Smooth muscle cell (in vitro differentiated cells): ENCODE results near the gene ZNF593. TPM values are rescaled to one million over a fixed set of nuclear protein-coding genes. Genes with fewer than 3 reads are reported as not detected.

ENCODE experiments used
- DNase-seq: peaks from one replicate; lab custom pipeline; 2025; ENCODE audit not compliant: unreplicated experiment; lab: John Stamatoyannopoulos, UW
- H2AFZ ChIP-seq: fragments of 200-600 bp; sonication (generic); 2 replicates; pipeline ENCODE4 v1.6.0; 2016; ENCODE audit warnings: antibody characterized with exemption, low read depth, mild to moderate bottlenecking
- H3F3A ChIP-seq: fragments of 200-600 bp; sonication (generic); 2 replicates; pipeline ENCODE4 v1.6.0; 2017; ENCODE audit warnings: antibody characterized with exemption, low read depth
- H3K27ac ChIP-seq: fragments of 200-600 bp; sonication (generic); 2 replicates; pipeline ENCODE4 v1.5.1; 2016; ENCODE audit warnings: low read depth, mild to moderate bottlenecking
- H3K27me3 ChIP-seq: fragments of 200-600 bp; sonication (generic); 2 replicates; pipeline ENCODE4 v1.6.1; 2016; ENCODE audit warnings: low read depth, mild to moderate bottlenecking
- H3K36me3 ChIP-seq: fragments of 200-600 bp; sonication (generic); 2 replicates; pipeline ENCODE4 v1.5.1; 2016; ENCODE audit warnings: low read depth
- H3K4me1 ChIP-seq: fragments of 200-600 bp; sonication (generic); 2 replicates; pipeline ENCODE4 v1.5.1; 2016; ENCODE audit warnings: low read depth
- H3K4me2 ChIP-seq: fragments of 200-600 bp; sonication (generic); 2 replicates; pipeline ENCODE4 v1.6.0; 2016; ENCODE audit warnings: mild to moderate bottlenecking
- H3K4me3 ChIP-seq: fragments of 200-600 bp; sonication (generic); 2 replicates; pipeline ENCODE4 v1.5.1; 2016; ENCODE audit warnings: mild to moderate bottlenecking
- H3K79me2 ChIP-seq: fragments of 200-600 bp; sonication (generic); 2 replicates; pipeline ENCODE4 v1.6.0; 2016; ENCODE audit warnings: low read depth, mild to moderate bottlenecking
- H3K9ac ChIP-seq: fragments of 200-600 bp; sonication (generic); 2 replicates; pipeline ENCODE4 v1.6.0; 2016; ENCODE audit warnings: low read depth
- H3K9me3 ChIP-seq: fragments of 200-600 bp; sonication (generic); replicated peaks from 2 replicates; pipeline ENCODE4 v1.5.1; 2016; ENCODE audit warnings: low read depth
- H4K20me1 ChIP-seq: fragments of 200-600 bp; sonication (generic); 2 replicates; pipeline ENCODE4 v1.6.0; 2016; ENCODE audit warnings: low read depth
- CTCF ChIP-seq: fragments of 200-600 bp; sonication (generic); IDR thresholded peaks from 2 replicates; pipeline ENCODE4 v1.5.1; 2017; ENCODE audit warnings: borderline replicate concordance, mild to moderate bottlenecking, antibody characterized with exemption; ENCODE audit not compliant: insufficient read depth, poor library complexity, severe bottlenecking
- WGBS: methylation state at CpG from one replicate; pipeline ENCODE4 v1.1.7; 2016; ENCODE audit warnings: low lambda C conversion rate; 5-methylcytosine and 5-hydroxymethylcytosine counted together
- polyA plus RNA-seq: library from polyadenylated mRNA; unstranded; fragments of >200 nt; fragmentation: Nextera tagmentation; extraction: Ambion mirVana; gene quantifications from 2 replicates; pipeline ENCODE4 v1.2.1, GENCODE V29; 2016
- total RNA-seq: library from RNA; depleted of rRNA; stranded (reverse); fragments of >200 nt; gene quantifications from 2 replicates; pipeline ENCODE4 v1.2.3, GENCODE V29; 2014

Gene ZNF593
- total and polyA plus RNA-seq, 2 experiments from 2014 or later, result 38.4 to 52.4 TPM

- WGBS, result 94% methylated on average over 4 of the region's 4 CpGs
Measured at GRCh38 chr1:26124418-26125331, 45.0 kb upstream of the ZNF593 start.

GRCh38 chr1:26125382-26125781 is 44.3 kb upstream of the ZNF593 start:
- no peaks in the 10 kb centered on the region for H3K9me3 ChIP-seq
- H3K27ac ChIP-seq, result no peak overlapping the region
- H3K4me2 ChIP-seq, result no peak overlapping the region
- TF ChIP-seq CTCF, result no peak
- H3K36me3 ChIP-seq, result no peaks in the 10 kb centered on the region
- no peak overlapping the region for H2AFZ ChIP-seq
- H3K4me3 ChIP-seq, result no peak overlapping the region
- no peak for DNase-seq
- peaks cover 16% of the 10 kb centered on the region for H3F3A ChIP-seq
- H3K4me1 ChIP-seq, result no peaks in the 10 kb centered on the region
- H3K79me2 ChIP-seq, result no peaks in the 10 kb centered on the region
- no peaks in the 10 kb centered on the region for H3K27me3 ChIP-seq
- no peak overlapping the region for H3K9ac ChIP-seq
- H4K20me1 ChIP-seq, result no peaks in the 10 kb centered on the region

More at GRCh38 chr1:26124418-26125331, 45.0 kb upstream of the ZNF593 start:
- Histone ChIP-seq H3K79me2 (no peaks in the 10 kb centered on the region), H2AFZ (no peak overlapping the region), H3K9ac (no peak overlapping the region), H3K4me2 (no peak overlapping the region), H4K20me1 (no peaks in the 10 kb centered on the region), H3K4me3 (no peak overlapping the region), H3K27ac (no peak overlapping the region), H3K36me3 (no peaks in the 10 kb centered on the region), H3K9me3 (no peaks in the 10 kb centered on the region), H3K27me3 (no peaks in the 10 kb centered on the region), H3K4me1 (no peaks in the 10 kb centered on the region), H3F3A (peaks cover 16% of the 10 kb centered on the region)
- no peak for DNase-seq
- no peak for TF ChIP-seq CTCF

- WGBS, result 70% methylated on average over 1 of the region's 1 CpG
Measured at GRCh38 chr1:26125946-26126320, 43.8 kb upstream of the ZNF593 start.

More at GRCh38 chr1:26125946-26126320, 43.8 kb upstream of the ZNF593 start:
- Histone ChIP-seq H3K79me2 (no peaks in the 10 kb centered on the region), H3F3A (peaks cover 16% of the 10 kb centered on the region), H3K9me3 (no peaks in the 10 kb centered on the region), H3K4me3 (no peak overlapping the region), H2AFZ (no peak overlapping the region), H3K4me1 (no peaks in the 10 kb centered on the region), H3K27ac (no peak overlapping the region), H3K36me3 (no peaks in the 10 kb centered on the region), H3K4me2 (no peak overlapping the region), H3K9ac (no peak overlapping the region), H3K27me3 (no peaks in the 10 kb centered on the region), H4K20me1 (no peaks in the 10 kb centered on the region)
- no peak for TF ChIP-seq CTCF
- no peak for DNase-seq
